Activated naive CD4-positive, alpha-beta T cell treated with anti-CD3 and anti-CD28 coated beads, Interleukin-2, amount 50 U/mL, for 16 hours (primary cell): ENCODE data around the gene NEURL1.

Experiments used
- DNase-seq: peaks from one replicate; pipeline ENCODE4 v3.0.0-alpha.2; 2020

NEURL1 gene

GRCh38 chr10:103568505-103568904, 75.0 kb downstream of the NEURL1 start:
- no peak for DNase-seq

- DNase-seq = no peak
Observed at GRCh38 chr10:103569896-103570295, 76.4 kb downstream of the NEURL1 start.

- DNase-seq = no peak
Observed at GRCh38 chr10:103570844-103571655, 77.5 kb downstream of the NEURL1 start.

- DNase-seq = no peak
Observed at GRCh38 chr10:103571656-103571975, 78.1 kb downstream of the NEURL1 start.

GRCh38 chr10:103572347-103573204, 79.1 kb downstream of the NEURL1 start:
- no peak for DNase-seq

GRCh38 chr10:103573205-103573487, 79.6 kb downstream of the NEURL1 start:
- DNase-seq = no peak

- DNase-seq = no peak
Observed at GRCh38 chr10:103574097-103575061, 80.9 kb downstream of the NEURL1 start.

GRCh38 chr10:103575416-103576075, 82.0 kb downstream of the NEURL1 start:
- no peak for DNase-seq

GRCh38 chr10:103576076-103576471, 82.6 kb downstream of the NEURL1 start:
- DNase-seq = no peak

GRCh38 chr10:103576862-103577261, 83.4 kb downstream of the NEURL1 start:
- DNase-seq = no peak

GRCh38 chr10:103578782-103579382, 85.4 kb downstream of the NEURL1 start:
- DNase-seq = no peak

GRCh38 chr10:103580011-103580410, 86.5 kb downstream of the NEURL1 start:
- no peak for DNase-seq

- no peak for DNase-seq
Observed at GRCh38 chr10:103580430-103580829, 86.9 kb downstream of the NEURL1 start.

GRCh38 chr10:103581499-103581898, 88.0 kb downstream of the NEURL1 start:
- DNase-seq = no peak

- DNase-seq = no peak
Observed at GRCh38 chr10:103582331-103583123, 89.0 kb downstream of the NEURL1 start.

- no peak for DNase-seq
Observed at GRCh38 chr10:103583871-103584215, 90.3 kb downstream of the NEURL1 start.

GRCh38 chr10:103584216-103585010, 90.9 kb downstream of the NEURL1 start:
- peak; percentile 70 for DNase-seq

GRCh38 chr10:103585011-103585405, 91.5 kb downstream of the NEURL1 start:
- no peak for DNase-seq

- no peak for DNase-seq
Observed at GRCh38 chr10:103587073-103587472, 93.6 kb downstream of the NEURL1 start.

- DNase-seq = no peak
Observed at GRCh38 chr10:103589074-103589630, 95.6 kb downstream of the NEURL1 start.
